ENCODE data around the gene TFEC. TPM values are rescaled to one million over a fixed set of nuclear protein-coding genes. Genes with fewer than 3 reads are reported as not detected.

Gene TFEC
- total RNA-seq, 1 donor from 2014 or later = not detected

DNA sequence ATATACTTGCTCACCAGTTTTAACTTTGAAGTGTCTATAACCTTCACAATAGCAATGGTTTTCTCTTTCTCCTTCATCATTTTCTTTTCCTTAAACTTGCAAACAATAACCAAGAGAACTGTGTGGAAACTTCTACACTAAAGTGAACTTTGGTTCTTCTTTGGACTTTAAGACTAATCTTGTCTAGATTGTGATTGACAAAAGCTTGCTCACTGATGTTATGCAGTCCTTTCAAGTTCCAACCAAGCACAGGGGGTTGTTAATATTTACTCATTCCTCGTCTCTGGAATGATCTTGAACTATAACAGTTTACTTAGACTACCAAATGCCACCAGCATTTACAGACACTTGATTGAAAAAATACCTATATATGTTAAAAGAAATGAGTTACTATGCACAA, 62.4 kb downstream of the TFEC start:
- H3K27ac Mint-ChIP-seq (ENCODE audit: unreplicated experiment) = no peak overlapping the region
- H3K4me3 Mint-ChIP-seq (ENCODE audit: unreplicated experiment) = no peak overlapping the region
- no peaks in the 10 kb centered on the region for H3K36me3 Mint-ChIP-seq (ENCODE audit: unreplicated experiment)
- no peak for TF ChIP-seq CTCF (IDR thresholded peaks at IDR 0.05)
- H3K9me3 Mint-ChIP-seq (ENCODE audit: unreplicated experiment) = no peaks in the 10 kb centered on the region
- peaks cover 14% of the 10 kb centered on the region for H3K4me1 Mint-ChIP-seq (ENCODE audit: unreplicated experiment)
- DNase-seq (ENCODE audit: extremely low spot score, unreplicated experiment) = no peak
- H3K27me3 Mint-ChIP-seq (ENCODE audit: unreplicated experiment) = no peaks in the 10 kb centered on the region

DNA sequence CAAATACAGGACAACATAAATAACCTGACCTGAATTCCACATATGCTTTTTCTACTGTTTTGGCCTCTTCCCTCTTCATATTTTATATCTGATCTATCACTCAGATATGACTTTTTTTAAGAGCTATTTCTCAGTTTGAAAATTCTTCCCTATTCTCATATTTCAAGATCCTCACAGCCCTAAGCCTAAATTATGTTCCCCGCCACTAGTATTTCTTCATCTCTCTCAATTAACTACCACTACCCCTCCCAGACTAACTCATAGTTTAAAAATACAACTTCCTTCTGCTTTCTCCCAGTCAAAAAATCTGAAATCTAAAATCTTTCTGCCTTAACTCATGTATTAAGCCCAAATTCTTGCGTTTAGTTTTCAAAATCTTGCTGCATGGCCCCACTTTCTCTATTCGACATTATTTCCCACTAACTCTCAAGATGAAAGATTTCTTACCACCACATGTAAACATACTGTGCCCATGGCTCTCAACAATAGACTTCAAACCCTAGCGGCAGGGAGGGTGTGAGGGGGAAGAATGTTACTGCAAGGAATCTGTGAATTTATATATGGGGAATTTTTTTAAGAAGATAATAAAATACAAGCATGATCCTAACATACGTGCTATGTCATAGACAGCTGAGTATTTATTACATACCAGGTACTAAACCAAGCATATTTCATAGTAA, 64.6 kb downstream of the TFEC start:
- no peak overlapping the region for H3K4me3 Mint-ChIP-seq (ENCODE audit: unreplicated experiment)
- DNase-seq (ENCODE audit: extremely low spot score, unreplicated experiment) = no peak
- H3K4me1 Mint-ChIP-seq (ENCODE audit: unreplicated experiment) = peaks cover 24% of the 10 kb centered on the region
- peak overlapping the region; percentile 36 for H3K27ac Mint-ChIP-seq (ENCODE audit: unreplicated experiment)
- H3K27me3 Mint-ChIP-seq (ENCODE audit: unreplicated experiment) = peaks cover 3% of the 10 kb centered on the region
- no peaks in the 10 kb centered on the region for H3K9me3 Mint-ChIP-seq (ENCODE audit: unreplicated experiment)
- H3K36me3 Mint-ChIP-seq (ENCODE audit: unreplicated experiment) = no peaks in the 10 kb centered on the region
- no peak for TF ChIP-seq CTCF (IDR thresholded peaks at IDR 0.05)

DNA sequence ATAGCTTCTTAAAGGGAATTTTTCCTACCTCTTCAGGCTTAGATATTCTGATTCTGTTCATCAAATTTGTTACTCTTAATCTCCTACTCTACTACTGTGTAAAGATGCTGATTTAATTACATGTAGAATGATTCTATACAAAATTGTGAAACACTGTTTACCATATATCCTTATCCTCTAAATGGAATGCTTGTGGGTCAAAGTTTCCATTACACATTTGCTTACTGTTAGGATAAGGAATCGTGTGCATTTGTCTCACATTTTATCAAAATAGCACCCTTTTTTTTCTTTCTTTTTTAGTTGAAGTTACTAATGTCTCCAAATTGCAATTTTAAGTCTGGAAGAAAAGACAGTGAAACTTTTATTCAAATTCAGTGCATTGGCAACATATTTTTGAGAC, 65.3 kb downstream of the TFEC start:
- H3K4me3 Mint-ChIP-seq (ENCODE audit: unreplicated experiment) = no peak overlapping the region
- no peak overlapping the region for H3K27ac Mint-ChIP-seq (ENCODE audit: unreplicated experiment)
- H3K36me3 Mint-ChIP-seq (ENCODE audit: unreplicated experiment) = no peaks in the 10 kb centered on the region
- no peak for DNase-seq (ENCODE audit: extremely low spot score, unreplicated experiment)
- H3K9me3 Mint-ChIP-seq (ENCODE audit: unreplicated experiment) = peaks cover 5% of the 10 kb centered on the region
- no peak for TF ChIP-seq CTCF (IDR thresholded peaks at IDR 0.05)
- H3K27me3 Mint-ChIP-seq (ENCODE audit: unreplicated experiment) = peaks cover 3% of the 10 kb centered on the region
- H3K4me1 Mint-ChIP-seq (ENCODE audit: unreplicated experiment) = peaks cover 24% of the 10 kb centered on the region

DNA sequence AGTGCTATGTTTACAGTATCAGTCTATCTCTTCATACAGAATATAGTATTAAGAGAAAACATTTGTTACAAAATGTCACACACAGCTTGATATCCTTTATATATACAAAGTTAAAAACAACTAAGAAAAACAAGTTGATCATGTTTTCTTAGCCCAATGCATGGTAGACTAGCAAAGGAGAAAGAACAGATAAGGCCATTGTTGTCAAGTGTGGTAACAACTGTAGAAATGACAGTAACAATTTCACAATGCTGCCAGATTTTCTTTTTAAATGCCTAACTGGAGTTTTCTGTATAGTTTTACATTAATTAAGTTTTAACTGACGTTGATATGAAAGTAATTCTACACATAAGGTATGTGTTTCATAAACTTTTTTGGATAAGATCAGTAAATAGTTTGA, 65.8 kb downstream of the TFEC start:
- no peak for DNase-seq (ENCODE audit: extremely low spot score, unreplicated experiment)
- H3K9me3 Mint-ChIP-seq (ENCODE audit: unreplicated experiment) = peaks cover 6% of the 10 kb centered on the region
- H3K4me3 Mint-ChIP-seq (ENCODE audit: unreplicated experiment) = no peak overlapping the region
- peaks cover 3% of the 10 kb centered on the region for H3K27me3 Mint-ChIP-seq (ENCODE audit: unreplicated experiment)
- H3K4me1 Mint-ChIP-seq (ENCODE audit: unreplicated experiment) = peaks cover 24% of the 10 kb centered on the region
- no peak overlapping the region for H3K27ac Mint-ChIP-seq (ENCODE audit: unreplicated experiment)
- TF ChIP-seq CTCF (IDR thresholded peaks at IDR 0.05) = no peak
- no peaks in the 10 kb centered on the region for H3K36me3 Mint-ChIP-seq (ENCODE audit: unreplicated experiment)

GRCh38 chr7:115962340-115962739, 68.2 kb downstream of the TFEC start:
- H3K27ac Mint-ChIP-seq (ENCODE audit: unreplicated experiment) = no peak overlapping the region
- TF ChIP-seq CTCF (IDR thresholded peaks at IDR 0.05) = no peak
- peaks cover 24% of the 10 kb centered on the region for H3K4me1 Mint-ChIP-seq (ENCODE audit: unreplicated experiment)
- peaks cover 4% of the 10 kb centered on the region for H3K36me3 Mint-ChIP-seq (ENCODE audit: unreplicated experiment)
- peak overlapping the region; percentile 0 for H3K4me3 Mint-ChIP-seq (ENCODE audit: unreplicated experiment)
- no peak for DNase-seq (ENCODE audit: extremely low spot score, unreplicated experiment)
- H3K27me3 Mint-ChIP-seq (ENCODE audit: unreplicated experiment) = peaks cover 3% of the 10 kb centered on the region
- H3K9me3 Mint-ChIP-seq (ENCODE audit: unreplicated experiment) = peaks cover 12% of the 10 kb centered on the region

Data from osteocyte (in vitro differentiated cells).